ENCODE measurements around the gene DIS3. TPM values are rescaled to one million over a fixed set of nuclear protein-coding genes. Genes with fewer than 3 reads are reported as not detected.
A peak's percentile ranks its signal among the peaks of the same experiment; 100 is the strongest.

Gene DIS3, protein sequence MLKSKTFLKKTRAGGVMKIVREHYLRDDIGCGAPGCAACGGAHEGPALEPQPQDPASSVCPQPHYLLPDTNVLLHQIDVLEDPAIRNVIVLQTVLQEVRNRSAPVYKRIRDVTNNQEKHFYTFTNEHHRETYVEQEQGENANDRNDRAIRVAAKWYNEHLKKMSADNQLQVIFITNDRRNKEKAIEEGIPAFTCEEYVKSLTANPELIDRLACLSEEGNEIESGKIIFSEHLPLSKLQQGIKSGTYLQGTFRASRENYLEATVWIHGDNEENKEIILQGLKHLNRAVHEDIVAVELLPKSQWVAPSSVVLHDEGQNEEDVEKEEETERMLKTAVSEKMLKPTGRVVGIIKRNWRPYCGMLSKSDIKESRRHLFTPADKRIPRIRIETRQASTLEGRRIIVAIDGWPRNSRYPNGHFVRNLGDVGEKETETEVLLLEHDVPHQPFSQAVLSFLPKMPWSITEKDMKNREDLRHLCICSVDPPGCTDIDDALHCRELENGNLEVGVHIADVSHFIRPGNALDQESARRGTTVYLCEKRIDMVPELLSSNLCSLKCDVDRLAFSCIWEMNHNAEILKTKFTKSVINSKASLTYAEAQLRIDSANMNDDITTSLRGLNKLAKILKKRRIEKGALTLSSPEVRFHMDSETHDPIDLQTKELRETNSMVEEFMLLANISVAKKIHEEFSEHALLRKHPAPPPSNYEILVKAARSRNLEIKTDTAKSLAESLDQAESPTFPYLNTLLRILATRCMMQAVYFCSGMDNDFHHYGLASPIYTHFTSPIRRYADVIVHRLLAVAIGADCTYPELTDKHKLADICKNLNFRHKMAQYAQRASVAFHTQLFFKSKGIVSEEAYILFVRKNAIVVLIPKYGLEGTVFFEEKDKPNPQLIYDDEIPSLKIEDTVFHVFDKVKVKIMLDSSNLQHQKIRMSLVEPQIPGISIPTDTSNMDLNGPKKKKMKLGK
- total RNA-seq (2021; ENCODE audit: unreplicated experiment) (21.8 TPM), Bru-seq, nascent RNA (percentile 87 among the genes with signal in this experiment), BruChase-seq, experiment 1, labeled RNA remaining after a 2-hour chase (percentile 87 among the genes with signal in this experiment), BruChase-seq, experiment 2, labeled RNA remaining after a 6-hour chase (percentile 90 among the genes with signal in this experiment)
- polyA plus RNA-seq (2012; ENCODE audit: insufficient read length), result 20.0 TPM
- long read RNA-seq, full-length matches to known transcripts, result 39 of 49 reads
- long read RNA-seq, partial matches to known transcripts, result 6 of 49 reads
- long read RNA-seq, other reads (novel, unspliced or antisense), result 4 of 49 reads

DNA sequence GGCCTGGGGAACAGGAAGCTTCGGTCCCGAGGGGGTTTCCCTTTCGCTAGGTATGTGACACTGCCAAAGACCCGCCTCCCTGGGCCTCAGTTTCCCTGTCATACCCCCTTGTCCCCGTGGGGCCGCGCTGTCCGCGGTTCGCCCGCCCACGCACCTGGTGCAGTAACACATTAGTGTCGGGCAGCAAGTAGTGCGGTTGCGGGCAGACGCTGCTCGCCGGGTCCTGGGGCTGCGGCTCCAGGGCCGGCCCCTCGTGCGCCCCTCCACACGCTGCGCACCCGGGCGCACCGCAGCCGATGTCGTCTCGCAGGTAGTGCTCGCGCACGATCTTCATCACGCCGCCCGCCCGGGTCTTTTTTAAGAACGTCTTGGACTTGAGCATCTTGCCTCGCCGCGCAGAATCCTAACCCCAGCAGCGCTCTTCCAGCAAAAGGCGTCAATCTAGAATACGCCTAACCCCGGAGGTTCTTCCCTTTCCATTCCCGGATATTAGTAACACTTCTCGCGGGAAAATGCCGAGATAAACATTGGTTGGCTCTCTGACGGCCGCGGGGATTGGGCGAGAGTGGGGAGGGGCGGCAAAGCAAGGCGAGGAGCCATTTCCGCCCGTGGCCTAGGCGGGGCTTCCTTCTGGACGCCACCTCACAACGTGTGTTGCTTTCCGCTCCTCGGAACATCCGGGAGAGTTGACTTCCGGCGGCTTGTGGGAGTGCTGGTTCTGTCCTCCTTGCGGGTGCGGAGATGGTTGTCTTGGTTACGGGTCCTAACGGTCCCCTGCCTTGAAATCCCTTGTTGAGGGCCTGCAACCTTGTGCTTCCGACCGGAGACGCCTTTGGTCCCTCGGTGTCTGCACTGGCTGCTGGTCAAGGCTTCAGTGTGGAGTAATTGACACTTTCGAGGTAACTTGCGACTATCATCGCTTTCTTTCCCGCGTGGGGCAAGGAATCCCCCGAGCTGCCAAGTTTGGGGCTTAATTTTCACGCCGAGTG, at the start of gene DIS3, which contains the start of gene PIBF1:
TSS of gene DIS3 (minus strand) at position 450 of the 989 bp plus-strand sequence. CDS start at position 382, 68 bp downstream.
TSS of gene PIBF1 (plus strand) at position 683 of the 989 bp plus-strand sequence. CDS start 1,337 bp downstream, outside the sequence.
- intact Hi-C loops (cut with micrococcal nuclease; ENCODE audit: unreplicated experiment), result no loop called here
- ChIA-PET CTCF (no interaction called here), POLR2A (interaction anchor here (0.6 kb wide), 1 partner anchor 45 kb away, joined by 3 read pairs; no protein-coding TSS in a partner anchor)
- H3K27ac ChIP-seq (ENCODE audit: low read length), result peak within 1 kb of the TSS; percentile 95
- no TSS peak for BruUV-seq (replicated peaks)
- H3K36me3 ChIP-seq (ENCODE audit: control insufficient read depth, insufficient read depth, low read length), result peaks cover 17% of the 10 kb centered on the region
- TF ChIP-seq CTCF (IDR thresholded peaks at IDR 0.05), result no peak
- TF ChIP-seq, protein P1, sequence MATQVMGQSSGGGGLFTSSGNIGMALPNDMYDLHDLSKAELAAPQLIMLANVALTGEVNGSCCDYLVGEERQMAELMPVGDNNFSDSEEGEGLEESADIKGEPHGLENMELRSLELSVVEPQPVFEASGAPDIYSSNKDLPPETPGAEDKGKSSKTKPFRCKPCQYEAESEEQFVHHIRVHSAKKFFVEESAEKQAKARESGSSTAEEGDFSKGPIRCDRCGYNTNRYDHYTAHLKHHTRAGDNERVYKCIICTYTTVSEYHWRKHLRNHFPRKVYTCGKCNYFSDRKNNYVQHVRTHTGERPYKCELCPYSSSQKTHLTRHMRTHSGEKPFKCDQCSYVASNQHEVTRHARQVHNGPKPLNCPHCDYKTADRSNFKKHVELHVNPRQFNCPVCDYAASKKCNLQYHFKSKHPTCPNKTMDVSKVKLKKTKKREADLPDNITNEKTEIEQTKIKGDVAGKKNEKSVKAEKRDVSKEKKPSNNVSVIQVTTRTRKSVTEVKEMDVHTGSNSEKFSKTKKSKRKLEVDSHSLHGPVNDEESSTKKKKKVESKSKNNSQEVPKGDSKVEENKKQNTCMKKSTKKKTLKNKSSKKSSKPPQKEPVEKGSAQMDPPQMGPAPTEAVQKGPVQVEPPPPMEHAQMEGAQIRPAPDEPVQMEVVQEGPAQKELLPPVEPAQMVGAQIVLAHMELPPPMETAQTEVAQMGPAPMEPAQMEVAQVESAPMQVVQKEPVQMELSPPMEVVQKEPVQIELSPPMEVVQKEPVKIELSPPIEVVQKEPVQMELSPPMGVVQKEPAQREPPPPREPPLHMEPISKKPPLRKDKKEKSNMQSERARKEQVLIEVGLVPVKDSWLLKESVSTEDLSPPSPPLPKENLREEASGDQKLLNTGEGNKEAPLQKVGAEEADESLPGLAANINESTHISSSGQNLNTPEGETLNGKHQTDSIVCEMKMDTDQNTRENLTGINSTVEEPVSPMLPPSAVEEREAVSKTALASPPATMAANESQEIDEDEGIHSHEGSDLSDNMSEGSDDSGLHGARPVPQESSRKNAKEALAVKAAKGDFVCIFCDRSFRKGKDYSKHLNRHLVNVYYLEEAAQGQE (IDR thresholded peaks at IDR 0.05; ENCODE audit: insufficient read depth in 1 of 2, low read depth in 2 of 2, low read length in 1 of 2), result no peak
- peak; percentile 78 for TF ChIP-seq POLR2AphosphoS5 (IDR thresholded peaks at IDR 0.05; ENCODE audit: low read depth, low read length)
- no peak for TF ChIP-seq TCF7L2 (IDR thresholded peaks at IDR 0.05; ENCODE audit: low read depth, low read length)
- TF ChIP-seq SIN3A (IDR thresholded peaks at IDR 0.05; ENCODE audit: borderline replicate concordance, insufficient read depth, low read depth, low read length), result 0 out of 2 replicates have a peak, but pooled peaks have one; percentile 27
- in situ Hi-C loops (cut with HindIII; ENCODE audit: low pct_unique_long_range_greater_than_20kb, low sequenced_read_pairs), result no loop called here
- DNase-seq (ENCODE audit: low read depth, low spot score) (peak; percentile 82), ATAC-seq (peak; percentile 99)
- peaks cover 3% of the 10 kb centered on the region; the same call in 1 of the 2 replicates for H3K4me1 ChIP-seq (ENCODE audit: control insufficient read depth, insufficient read depth, low read length)
- peak within 1 kb of the TSS; percentile 84 to 93 for H3K4me3 ChIP-seq (ENCODE audit: low read depth in 2 of 2, low read length in 2 of 2)
- H3K9me3 ChIP-seq (ENCODE audit: control insufficient read depth, insufficient read depth, low read depth, low read length), result no peaks in the 10 kb centered on the region
- no peaks in the 10 kb centered on the region for H3K27me3 ChIP-seq (ENCODE audit: control insufficient read depth, insufficient read depth, low read length)
